SIG-M5 treated with dmso at 0.1 percent for 504 hours (cell line): ENCODE data around the gene DOHH.
"Not testable (repeated sequence)": the region's sequence is repeated elsewhere in the genome, so short reads cannot be mapped to it uniquely, and the experiment has no call there.

Experiments
- DNase-seq: peaks from one replicate; lab custom pipeline; 2025; ENCODE audit not compliant: unreplicated experiment; lab: John Stamatoyannopoulos, UW

The DOHH gene

DNA sequence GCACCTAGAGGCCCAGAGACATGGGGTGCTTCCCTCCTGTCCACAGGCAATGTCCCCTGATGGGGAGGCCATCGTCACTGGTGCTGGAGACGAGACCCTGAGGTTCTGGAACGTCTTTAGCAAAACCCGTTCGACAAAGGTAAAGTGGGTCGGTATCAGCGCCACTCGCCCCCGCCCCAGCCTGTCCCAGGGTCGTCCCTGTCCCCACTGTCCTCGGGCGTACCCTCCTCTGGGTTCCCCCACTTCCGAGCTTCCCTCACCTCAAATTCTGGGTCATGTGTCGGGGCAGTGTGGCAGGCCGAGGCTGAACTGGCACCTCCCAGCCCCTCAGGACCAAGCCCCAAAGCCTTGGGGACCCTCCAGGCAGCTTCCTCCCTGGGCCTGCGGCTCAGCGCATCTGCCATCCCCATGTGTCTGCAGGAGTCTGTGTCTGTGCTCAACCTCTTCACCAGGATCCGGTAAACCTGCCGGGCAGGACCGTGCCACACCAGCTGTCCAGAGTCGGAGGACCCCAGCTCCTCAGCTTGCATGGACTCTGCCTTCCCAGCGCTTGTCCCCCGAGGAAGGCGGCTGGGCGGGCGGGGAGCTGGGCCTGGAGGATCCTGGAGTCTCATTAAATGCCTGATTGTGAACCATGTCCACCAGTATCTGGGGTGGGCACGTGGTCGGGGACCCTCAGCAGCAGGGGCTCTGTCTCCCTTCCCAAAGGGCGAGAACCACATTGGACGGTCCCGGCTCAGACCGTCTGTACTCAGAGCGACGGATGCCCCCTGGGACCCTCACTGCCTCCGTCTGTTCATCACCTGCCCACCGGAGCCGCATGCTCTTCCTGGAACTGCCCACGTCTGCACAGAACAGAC, 34.1 kb upstream of the DOHH start:
- DNase-seq = no peak

DNA sequence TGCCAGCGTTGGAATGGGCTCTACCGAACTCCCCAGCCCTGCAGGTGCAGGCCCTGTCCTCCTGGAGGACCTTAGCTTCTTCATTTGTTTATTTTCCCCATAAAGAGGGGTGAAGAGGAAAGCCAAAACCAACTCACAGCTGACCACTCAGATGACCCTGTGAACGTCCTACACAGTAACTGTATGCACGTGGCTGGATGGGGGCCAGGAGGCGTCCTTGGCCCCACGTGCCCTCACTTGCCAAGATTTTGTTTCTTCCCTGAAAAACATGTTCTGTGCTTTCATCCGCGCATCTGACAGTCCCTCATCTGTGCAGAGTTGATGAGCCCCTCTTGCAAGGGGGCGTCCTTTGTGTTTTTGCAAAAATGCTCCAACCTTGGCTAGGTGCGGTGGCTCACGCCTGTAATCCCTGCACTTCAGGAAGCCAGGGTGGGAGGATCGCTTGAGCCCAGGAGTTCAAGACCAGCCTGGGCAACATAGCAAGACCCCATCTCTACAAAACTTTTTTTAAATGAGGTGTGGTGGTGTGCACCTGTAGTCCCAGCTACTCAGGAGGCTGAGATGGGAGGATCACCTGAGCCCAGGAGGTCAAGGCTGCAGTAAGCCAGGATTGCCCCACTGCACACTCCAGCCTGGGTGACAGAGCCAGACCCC, 33.2 kb upstream of the DOHH start:
- no peak for DNase-seq

DNA sequence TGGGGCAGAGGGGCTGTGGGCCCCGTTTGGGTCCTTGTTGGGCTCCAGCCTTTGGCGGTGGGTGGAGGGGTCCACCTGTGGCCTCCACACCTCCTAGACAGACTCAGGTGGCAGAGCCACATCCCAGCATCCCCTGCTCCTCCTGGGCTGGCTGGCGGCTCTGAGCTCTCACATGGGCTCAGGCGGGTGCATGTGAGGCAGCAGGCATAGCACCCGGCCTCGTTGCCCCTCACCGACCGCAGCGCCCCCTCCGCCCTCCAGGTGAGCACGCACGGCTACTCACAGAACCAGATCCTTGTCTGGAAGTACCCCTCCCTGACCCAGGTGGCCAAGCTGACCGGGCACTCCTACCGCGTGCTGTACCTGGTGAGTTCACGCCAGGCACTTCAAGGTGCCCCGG, 32.6 kb upstream of the DOHH start:
- no peak for DNase-seq

DNA sequence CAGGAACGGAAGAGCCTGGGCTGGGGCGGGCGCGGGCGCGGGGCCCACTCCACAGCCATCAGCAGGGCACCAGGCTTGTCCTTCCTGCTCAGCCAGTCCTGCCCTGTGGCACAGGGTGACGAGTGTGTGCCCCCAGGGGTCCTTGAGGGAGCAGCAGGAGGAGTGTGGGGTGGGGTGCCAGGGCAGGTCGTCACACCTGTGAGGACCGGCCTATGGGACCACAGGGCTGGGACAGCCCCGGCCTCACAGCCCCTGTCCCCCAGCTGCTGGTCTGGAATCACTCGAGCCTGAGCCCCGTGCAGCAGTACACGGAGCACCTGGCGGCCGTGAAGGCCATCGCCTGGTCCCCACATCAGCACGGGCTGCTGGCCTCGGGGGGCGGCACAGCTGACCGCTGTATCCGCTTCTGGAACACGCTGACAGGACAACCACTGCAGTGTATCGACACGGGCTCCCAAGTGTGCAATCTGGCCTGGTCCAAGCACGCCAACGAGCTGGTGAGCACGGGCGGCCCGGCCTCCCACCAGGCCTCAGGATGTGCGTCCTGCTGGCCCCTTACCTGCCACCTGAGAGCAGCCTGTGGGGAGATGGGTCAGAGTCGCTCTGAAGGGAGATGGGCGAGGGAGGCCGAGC, 31.8 kb upstream of the DOHH start:
- no peak for DNase-seq

DNA sequence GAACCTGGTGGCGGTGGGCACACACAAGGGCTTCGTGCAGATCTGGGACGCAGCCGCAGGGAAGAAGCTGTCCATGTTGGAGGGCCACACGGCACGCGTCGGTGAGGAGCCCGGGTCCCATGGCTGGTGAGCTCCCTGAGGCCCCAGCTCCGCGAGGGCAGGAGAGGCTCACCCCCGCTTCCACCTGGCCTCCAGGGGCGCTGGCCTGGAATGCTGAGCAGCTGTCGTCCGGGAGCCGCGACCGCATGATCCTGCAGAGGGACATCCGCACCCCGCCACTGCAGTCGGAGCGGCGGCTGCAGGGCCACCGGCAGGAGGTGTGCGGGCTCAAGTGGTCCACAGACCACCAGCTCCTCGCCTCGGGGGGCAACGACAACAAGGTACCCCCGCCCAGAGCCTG, 31.2 kb upstream of the DOHH start:
- no peak for DNase-seq

DNA sequence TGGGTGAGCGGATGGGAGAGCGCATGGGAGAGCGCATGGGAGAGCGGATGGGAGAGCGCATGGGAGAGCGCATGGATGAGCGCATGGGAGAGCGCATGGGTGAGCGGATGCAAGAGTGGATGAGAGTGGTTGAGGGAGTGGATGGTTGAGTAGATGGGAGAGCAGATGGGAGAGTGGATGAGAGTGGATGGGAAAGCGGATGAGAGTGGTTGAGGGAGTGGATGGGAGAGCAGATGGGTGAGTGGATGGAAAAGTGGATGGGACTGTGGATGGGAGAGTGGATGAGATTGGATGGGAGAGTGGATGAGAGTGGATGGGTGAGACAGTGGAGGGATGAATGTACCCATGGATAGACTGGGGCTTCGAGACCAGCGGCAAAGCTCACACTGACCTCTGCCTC, 29.9 kb upstream of the DOHH start:
- DNase-seq = no peak

DNA sequence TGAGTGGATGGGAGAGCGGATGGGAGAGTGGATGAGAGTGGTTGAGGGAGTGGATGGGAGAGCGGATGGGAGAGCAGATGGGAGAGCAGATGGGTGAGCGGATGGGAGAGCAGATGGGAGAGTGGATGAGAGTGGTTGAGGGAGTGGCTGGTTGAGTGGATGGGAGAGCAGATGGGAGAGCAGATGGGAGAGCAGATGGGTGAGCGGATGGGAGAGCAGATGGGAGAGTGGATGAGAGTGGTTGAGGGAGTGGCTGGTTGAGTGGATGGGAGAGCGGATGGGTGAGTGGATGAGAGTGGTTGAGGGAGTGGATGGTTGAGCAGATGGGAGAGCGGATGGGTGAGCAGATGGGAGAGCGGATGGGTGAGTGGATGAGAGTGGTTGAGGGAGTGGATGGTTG, 28.8 kb upstream of the DOHH start:
- DNase-seq = not testable (repeated sequence)

DNA sequence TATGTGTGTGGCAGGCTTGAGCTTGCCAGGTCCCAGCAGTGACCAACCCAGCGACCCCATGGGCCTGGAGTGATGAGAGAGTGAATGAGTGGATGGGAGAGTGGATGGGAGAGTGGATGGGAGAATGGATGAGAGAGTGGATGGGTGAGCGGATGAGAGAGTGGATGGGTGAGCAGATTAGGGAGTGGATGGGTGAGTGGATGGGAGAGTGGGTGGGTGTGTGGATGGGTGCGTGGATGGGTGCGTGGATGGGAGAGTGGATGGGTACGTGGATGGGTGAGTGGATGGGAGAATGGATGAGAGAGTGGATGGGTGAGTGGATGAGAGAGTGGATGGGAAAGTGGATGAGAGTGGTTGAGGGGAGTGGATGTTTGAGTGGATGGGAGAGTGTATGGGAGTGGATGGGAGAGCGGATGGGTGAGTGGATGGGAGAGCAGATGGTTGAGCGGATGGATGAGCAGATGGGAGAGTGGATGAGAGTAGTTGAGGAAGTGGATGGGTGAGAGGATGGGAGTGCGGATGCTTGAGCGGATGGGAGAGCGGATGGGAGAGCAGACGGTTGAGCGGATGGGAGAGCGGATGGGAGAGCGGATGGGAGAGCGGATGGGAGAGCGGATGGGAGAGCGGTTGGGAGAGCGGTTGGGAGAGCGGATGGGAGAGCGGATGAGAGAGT, 28.2 kb upstream of the DOHH start:
- no peak for DNase-seq

DNA sequence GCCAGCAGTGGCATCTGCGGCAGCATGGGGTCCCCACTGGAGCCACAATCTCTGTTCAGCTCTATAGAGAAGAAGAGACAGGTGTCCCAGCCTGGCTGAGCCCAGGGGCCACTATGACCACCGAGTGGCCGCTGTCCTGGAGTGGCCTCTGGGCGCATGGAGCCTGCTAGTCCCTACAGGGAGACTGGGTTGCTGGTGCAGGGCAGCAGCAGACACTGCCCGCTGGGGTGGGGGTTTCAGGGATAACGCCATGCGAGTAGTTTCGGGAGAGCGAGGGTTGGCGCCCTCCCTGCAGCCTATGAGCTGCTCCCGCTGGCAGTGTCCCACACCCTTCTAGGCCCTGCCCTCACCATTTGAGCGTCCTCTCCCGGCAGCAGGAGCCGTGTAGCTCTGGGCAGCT, 27.6 kb upstream of the DOHH start:
- no peak for DNase-seq

DNA sequence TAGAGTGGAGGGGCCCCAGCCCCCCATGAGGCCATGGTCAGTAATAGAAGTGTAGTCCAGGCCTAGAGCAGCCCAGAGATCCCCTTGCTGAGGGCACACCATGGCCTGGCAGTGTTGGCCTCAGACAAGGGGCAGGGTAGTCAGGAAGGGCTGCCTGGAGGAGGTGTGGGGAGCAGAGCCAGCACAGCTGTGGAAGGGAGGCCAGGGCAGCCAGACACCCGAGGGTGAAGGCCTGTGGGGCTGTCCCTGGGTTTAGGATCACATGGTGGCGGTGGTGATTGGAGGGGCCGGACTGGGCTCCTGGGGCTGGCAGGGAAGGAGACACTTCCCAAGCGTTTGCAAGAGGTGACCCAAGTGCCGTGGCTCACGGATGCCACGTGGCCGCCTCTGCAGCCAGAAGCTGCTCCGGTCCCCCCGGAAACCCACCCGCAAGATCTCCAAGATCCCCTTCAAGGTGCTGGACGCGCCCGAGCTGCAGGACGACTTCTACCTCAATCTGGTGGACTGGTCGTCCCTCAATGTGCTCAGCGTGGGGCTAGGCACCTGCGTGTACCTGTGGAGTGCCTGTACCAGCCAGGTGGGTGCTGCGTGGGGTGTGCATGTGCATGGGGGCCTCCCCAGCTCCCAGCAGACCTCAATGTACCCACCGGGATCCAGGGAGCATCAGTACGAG, 26.9 kb upstream of the DOHH start:
- no peak for DNase-seq

DNA sequence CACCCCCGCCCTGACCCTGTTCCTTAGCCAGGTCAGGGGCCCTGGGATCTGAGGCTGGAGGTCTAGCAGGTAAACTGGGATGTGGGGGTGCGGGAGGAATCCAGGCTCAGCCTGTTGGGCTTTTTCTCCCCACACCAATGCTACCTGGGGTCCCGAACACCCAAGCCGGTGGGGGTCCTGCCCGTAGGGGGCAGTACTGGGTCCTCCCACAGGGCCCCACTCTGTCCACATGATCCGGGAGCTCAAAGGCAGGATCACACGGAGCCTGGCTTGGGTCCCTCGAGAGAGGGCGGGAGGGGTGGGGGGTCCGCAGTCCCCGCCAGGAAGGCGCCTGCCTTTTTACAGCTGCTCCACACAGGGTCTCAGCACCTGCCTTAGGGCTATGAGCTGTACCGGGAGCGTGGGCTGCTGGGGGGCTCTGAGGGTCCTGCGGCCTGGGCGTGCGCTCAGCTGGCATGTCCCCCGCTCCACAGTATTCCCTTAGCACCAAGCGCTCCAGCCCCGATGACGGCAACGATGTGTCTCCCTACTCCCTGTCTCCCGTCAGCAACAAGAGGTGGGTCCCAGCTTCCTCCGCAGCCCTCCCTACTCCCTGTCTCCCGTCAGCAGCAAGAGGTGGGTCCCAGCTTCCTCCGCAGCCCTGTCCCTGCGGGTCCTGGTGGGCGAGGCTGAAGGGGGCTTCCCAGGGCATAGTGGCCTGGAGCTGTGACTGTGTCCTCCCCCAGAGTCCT, 26.2 kb upstream of the DOHH start:
- no peak for DNase-seq

DNA sequence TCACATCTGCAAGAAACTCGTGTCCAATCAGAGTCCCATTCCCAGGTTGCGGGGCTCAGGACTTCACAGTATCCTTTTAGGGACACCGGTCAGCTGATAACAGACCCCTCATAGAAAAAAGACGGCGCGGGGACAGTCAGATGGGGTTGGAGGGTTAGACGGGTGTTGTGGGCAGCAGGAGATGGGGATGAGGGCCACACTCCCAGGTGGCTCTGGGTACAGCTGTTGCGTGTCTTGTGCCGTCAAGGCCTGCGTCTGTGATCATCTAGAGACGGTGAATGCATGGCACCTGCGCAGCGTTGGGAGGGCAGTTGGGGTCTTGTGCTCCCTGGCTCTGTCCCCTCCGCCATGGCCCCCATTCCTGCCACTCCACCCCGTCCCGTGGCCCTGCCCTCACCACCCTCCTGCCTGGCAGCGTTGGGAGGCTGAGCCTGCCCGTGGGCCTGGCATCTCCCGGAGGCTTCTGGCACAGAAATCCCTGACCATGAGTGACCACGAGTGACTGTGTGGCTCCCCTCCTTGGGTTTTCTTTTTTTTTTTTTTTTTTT, 24.5 kb upstream of the DOHH start:
- no peak for DNase-seq

DNA sequence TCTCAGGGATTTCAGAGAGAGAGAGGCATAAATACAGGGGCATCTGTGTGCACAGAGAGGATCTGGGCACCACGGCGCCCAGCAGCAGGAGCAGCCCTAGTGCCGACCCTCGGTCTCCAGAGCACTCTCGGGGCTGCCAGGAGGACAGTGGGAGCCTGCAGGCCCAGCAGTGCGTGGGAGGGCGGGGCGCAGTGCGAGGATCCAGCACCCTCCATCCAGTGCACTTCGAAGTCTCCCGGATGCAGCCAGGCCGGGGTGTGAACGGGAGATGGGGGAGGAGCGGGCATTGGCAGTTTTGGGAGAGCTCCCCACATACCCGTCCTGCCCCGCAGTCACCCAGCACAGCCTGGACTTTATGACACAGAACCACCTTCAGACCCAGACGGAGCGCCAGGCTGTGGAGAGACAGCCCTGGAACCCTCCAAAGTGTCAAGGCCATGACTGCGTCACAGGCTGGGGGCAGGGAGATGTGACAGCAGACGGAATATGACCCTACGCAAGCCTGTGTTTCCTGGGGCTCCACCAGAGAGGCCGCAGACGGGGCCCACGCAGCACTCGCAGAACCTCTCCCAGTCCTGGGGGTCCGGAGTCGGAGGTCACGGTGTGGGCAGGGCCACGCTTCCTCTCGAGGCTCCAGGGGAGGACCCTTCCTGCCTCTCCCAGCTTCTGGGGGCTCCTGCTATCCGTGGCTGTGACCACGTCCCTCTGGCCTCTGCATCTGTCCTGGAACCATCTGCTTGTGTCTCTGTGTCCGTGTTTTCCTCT, 23.8 kb upstream of the DOHH start:
- DNase-seq = no peak

DNA sequence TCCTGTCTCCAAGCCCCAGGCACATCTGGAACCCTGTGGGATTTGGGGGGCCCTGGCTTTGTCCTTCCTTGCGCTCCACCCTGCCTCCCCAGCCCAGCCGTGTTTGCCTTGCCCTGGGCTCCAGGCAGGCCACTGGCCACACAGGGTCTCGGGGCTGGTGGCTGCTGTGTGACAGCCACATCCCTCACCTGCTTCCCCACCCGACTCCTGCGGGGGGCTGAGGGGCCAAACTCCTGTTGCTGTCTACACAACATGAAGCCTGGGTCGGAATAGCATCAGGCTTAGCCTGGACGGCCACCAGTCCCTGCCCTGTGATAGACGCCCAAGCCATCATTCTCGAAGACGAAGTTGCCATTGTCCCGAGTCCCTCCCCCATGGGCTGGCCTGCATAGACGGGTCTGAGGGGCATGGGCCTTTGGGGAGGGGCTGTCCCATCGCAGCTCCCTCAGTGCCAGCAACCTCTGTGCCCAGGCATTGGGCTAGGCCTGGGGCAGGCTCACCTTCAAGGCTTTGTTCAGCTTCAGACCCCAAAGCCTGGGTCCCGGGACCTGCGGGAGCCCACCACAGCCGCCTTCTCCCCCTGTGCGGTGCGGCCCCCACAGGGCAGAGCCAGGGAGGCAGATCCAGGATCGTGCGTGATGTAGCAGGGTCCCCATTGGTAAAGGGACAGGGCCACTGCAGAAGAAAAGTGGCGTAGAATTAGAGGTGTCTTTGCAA, 23.0 kb upstream of the DOHH start:
- DNase-seq = no peak

DNA sequence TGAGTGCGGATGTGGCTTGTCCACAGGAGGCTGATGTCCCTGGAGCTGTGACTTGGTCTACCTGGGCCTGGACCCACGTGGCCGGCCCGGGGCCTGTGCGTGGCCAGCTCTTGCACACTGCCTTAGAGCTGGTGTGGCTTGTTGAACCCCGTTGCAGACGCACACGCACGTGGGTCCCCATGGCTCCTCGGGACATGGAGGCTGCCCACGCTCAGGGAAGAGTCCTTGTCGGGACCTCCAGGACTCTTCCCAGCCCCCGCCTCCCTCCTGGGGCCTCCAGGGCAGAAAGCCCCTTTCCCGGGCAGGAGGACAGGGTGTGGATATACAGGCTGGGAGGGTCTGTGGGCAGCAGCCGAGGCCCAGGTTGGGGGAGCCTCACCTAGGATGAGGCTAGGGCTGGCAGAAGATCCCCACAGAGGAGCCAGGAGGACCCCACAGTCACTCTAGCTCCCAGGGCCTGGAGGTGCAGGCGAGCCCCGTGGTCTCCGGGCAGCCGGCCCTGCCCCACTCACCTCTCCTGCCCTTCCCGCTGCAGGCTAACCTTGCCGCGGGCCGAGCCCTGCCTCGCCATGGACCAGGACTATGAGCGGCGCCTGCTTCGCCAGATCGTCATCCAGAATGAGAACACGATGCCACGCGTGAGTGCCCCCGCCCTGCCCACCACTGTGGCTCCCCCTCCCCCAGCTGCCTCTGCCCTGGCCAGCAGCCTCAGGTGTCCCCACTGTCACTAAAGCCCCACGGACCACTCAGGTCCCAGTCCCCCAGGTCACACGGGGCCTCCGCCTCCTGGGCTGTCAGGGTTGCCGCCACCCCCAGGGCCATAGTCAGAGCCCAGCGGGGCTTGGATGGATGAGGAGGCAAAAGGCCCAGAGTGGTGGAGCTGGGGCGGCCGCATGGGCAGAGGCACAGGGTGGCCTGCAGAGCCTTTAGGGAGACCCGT, 22.2 kb upstream of the DOHH start:
- DNase-seq = no peak

DNA sequence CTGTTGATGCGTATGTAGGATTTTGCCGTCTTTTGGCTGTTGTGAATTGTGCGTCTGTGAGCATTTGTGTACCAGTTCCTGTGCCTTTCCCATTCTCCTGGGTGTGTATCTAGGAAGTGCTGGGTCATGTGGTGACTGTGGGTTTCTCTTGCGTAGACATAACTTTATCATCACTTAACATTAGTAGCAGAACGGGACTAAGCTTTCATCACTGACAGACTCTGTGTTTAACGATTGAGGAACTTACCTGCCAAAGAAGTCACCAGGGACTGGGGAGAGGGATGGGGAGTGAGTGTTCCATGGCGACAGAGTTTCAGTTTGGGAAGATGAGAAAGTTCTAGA, 20.6 kb upstream of the DOHH start:
- DNase-seq = no peak

DNA sequence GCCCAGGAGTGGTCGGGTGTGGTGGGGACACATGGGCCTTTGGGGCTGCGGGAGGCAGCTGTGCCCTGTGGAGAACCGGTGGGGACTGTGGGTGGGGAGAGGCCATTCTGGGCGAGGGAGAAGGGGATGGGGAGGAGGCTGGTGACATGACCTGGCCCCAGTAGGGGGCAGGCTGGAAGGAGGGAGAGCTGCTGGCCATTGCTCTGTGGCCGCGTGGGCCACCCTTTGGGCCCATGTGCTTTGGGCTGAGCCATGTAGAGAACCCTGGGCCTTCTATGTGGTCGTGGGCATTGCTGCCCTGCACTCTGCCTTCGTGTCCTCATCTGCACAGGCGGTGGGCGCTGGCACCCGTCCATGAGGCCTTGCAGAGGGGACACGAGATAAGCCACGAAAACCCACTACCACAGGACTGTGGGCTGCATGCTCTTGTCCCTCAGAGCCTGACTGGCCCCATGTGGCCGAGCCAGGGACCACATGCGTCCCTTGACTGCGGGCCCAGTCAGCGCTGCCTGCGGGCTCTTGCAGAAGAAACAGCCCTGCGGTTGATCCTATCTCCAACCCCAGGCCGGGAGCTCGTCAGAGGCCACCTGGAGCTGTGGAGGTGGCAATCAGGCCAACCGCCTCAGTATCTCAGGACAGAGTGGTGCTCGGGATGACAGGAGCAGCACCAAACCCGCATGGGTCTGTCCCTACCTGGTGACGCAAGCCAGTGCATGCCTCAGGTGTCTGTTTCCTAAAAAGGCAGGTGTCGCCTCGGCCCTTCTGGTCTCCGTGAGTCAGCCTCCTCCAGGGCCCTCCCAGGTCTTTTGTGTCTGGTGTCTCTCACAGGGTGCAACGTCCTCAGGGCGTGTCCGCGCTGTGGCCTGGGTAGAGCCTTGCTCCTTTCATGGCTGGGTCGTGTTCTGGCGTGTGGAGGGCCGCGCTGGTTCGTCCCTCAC, 20.0 kb upstream of the DOHH start:
- DNase-seq = no peak
